ENCODE measurements around the gene GADD45GIP1.

Gene GADD45GIP1

GRCh38 chr19:12956446-12957388 is at the start of gene GADD45GIP1:
GADD45GIP1 (minus strand) TSS chr19:12957223; CDS start chr19:12957212, 11 bp downstream.
- DNase-seq, result peak in 50 of 56 donors; percentile 7 to 78 (median 47)

GRCh38 chr19:13005861-13006370 is 48.9 kb upstream of the GADD45GIP1 start:
- no peak for DNase-seq

- no peak for DNase-seq
These were observed 48.2 kb upstream of the GADD45GIP1 start for GRCh38 chr19:13005253-13005652.

- DNase-seq, result no peak
These were observed 47.2 kb upstream of the GADD45GIP1 start for GRCh38 chr19:13004273-13004672.

- peak in 13 of 56 donors; percentile 29 to 70 (median 54) for DNase-seq
These were observed 46.1 kb upstream of the GADD45GIP1 start for GRCh38 chr19:13003081-13003480.

- DNase-seq, result peak in 54 of 56 donors; percentile 35 to 96 (median 91)
These were observed 45.3 kb upstream of the GADD45GIP1 start for GRCh38 chr19:13002166-13002898.

GRCh38 chr19:13001502-13002165 is 44.6 kb upstream of the GADD45GIP1 start:
- DNase-seq, result peak in 51 of 56 donors; percentile 47 to 95 (median 84)

- DNase-seq, result no peak
These were observed 44.1 kb upstream of the GADD45GIP1 start for GRCh38 chr19:13001166-13001501.

GRCh38 chr19:12997967-12998940 is 41.2 kb upstream of the GADD45GIP1 start:
- no peak for DNase-seq

GRCh38 chr19:12997179-12997966 is 40.4 kb upstream of the GADD45GIP1 start:
- DNase-seq, result no peak

- peak in 23 of 56 donors; percentile 15 to 65 (median 45) for DNase-seq
These were observed 39.5 kb upstream of the GADD45GIP1 start for GRCh38 chr19:12996406-12997094.

- DNase-seq, result peak in 19 of 56 donors; percentile 14 to 66 (median 37)
These were observed 38.8 kb upstream of the GADD45GIP1 start for GRCh38 chr19:12995596-12996405.

GRCh38 chr19:12994701-12995595 is 37.9 kb upstream of the GADD45GIP1 start, which contains the start of gene NFIX:
NFIX (plus strand) TSS chr19:12995475; CDS start chr19:12995838, 363 bp downstream.
- peak in 22 of 56 donors; percentile 13 to 71 (median 40) for DNase-seq

GRCh38 chr19:12993562-12993961 is 36.5 kb upstream of the GADD45GIP1 start:
- no peak for DNase-seq

GRCh38 chr19:12992729-12993128 is 35.7 kb upstream of the GADD45GIP1 start:
- DNase-seq, result no peak

GRCh38 chr19:12991296-12991695 is 34.3 kb upstream of the GADD45GIP1 start:
- no peak for DNase-seq
